ENCODE measurements around the gene SDSL.

Gene SDSL

DNA sequence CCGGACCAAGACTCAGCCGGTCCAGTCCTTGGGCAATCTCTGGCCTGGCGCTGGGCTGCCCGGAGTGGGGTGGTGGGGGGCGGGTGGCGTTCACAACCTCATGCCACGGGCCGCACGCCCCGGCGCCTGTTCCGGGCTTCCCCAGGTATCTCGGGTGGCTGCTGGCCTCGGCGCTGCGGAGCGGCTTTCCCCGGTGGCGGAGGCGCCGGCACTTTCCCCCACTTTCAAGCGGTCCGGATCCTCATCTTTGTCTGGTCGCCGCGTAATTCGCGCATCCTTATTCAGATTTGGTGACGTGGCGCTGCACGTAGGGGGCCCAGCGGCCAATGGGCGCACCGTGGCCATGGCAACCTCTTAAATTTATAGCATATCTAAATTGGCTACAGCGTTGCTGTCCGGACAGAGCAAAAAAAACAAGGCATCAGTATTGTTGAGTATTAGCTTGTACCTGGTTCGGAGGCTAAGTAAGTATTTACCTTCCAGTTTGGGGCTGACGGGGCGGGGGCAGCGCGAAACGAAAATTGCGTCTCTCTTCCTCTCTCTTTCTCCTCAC is 49.5 kb downstream of the SDSL start, which contains the start of gene LHX5:
Gene LHX5, minus strand, starts transcription at position 253 of the 553 bp plus-strand sequence. CDS start 373 bp downstream, outside the sequence.
- H3K4me2 ChIP-seq (ENCODE audit: low read depth, low read length, poor library complexity, severe bottlenecking): no peak within 1 kb of the TSS
- H3K9me2 ChIP-seq (replicated peaks; ENCODE audit: insufficient read depth, low read length): no peaks in the 10 kb centered on the region
- no peak within 1 kb of the TSS for H3K9ac ChIP-seq (ENCODE audit: low read length)
- no peaks in the 10 kb centered on the region for H4K20me1 ChIP-seq (ENCODE audit: low read depth, low read length)
- TF ChIP-seq CTCF (IDR thresholded peaks at IDR 0.05; ENCODE audit: insufficient read depth, low read length, poor library complexity, severe bottlenecking) (no peak), EZH2phosphoT487 (conservative IDR thresholded peaks at IDR 0.05; ENCODE audit: low read length) (no peak)
- H3K9me3 ChIP-seq (ENCODE audit: insufficient read depth, low read length): no peaks in the 10 kb centered on the region
- no peak within 1 kb of the TSS for H2AFZ ChIP-seq (ENCODE audit: low read depth, low read length, severe bottlenecking)
- H3K79me2 ChIP-seq (ENCODE audit: insufficient read depth, low read length): no peaks in the 10 kb centered on the region
- H3K27ac ChIP-seq (ENCODE audit: low read depth, low read length): no peak within 1 kb of the TSS
- no peaks in the 10 kb centered on the region for H3K27me3 ChIP-seq (ENCODE audit: low read length)
- H3K36me3 ChIP-seq (ENCODE audit: low read length): no peaks in the 10 kb centered on the region
- H3F3A ChIP-seq (ENCODE audit: insufficient read depth): no peaks in the 10 kb centered on the region
- H3K4me3 ChIP-seq (ENCODE audit: insufficient read depth, low read length, poor library complexity, severe bottlenecking): no peak within 1 kb of the TSS

GRCh38 chr12:113472191-113473121 is 50.3 kb downstream of the SDSL start:
- H3K9me2 ChIP-seq (replicated peaks; ENCODE audit: insufficient read depth, low read length): no peaks in the 10 kb centered on the region
- TF ChIP-seq CTCF (IDR thresholded peaks at IDR 0.05; ENCODE audit: insufficient read depth, low read length, poor library complexity, severe bottlenecking) (no peak), EZH2phosphoT487 (conservative IDR thresholded peaks at IDR 0.05; ENCODE audit: low read length) (no peak)
- no peaks in the 10 kb centered on the region for H3K79me2 ChIP-seq (ENCODE audit: insufficient read depth, low read length)
- no peaks in the 10 kb centered on the region for H4K20me1 ChIP-seq (ENCODE audit: low read depth, low read length)
- H3K4me3 ChIP-seq (ENCODE audit: insufficient read depth, low read length, poor library complexity, severe bottlenecking): no peak overlapping the region
- no peaks in the 10 kb centered on the region for H3K36me3 ChIP-seq (ENCODE audit: low read length)
- no peak overlapping the region for H3K9ac ChIP-seq (ENCODE audit: low read length)
- no peak overlapping the region for H2AFZ ChIP-seq (ENCODE audit: low read depth, low read length, severe bottlenecking)
- H3K27me3 ChIP-seq (ENCODE audit: low read length): no peaks in the 10 kb centered on the region
- H3K27ac ChIP-seq (ENCODE audit: low read depth, low read length): no peak overlapping the region
- H3K9me3 ChIP-seq (ENCODE audit: insufficient read depth, low read length): no peaks in the 10 kb centered on the region
- no peak overlapping the region for H3K4me2 ChIP-seq (ENCODE audit: low read depth, low read length, poor library complexity, severe bottlenecking)
- no peaks in the 10 kb centered on the region for H3F3A ChIP-seq (ENCODE audit: insufficient read depth)

- Histone ChIP-seq H2AFZ (ENCODE audit: low read depth, low read length, severe bottlenecking) (no peak overlapping the region), H3K4me2 (ENCODE audit: low read depth, low read length, poor library complexity, severe bottlenecking) (no peak overlapping the region), H3K4me3 (ENCODE audit: insufficient read depth, low read length, poor library complexity, severe bottlenecking) (no peak overlapping the region), H3K79me2 (ENCODE audit: insufficient read depth, low read length) (no peaks in the 10 kb centered on the region), H3K27ac (ENCODE audit: low read depth, low read length) (no peak overlapping the region), H3K9me3 (ENCODE audit: insufficient read depth, low read length) (no peaks in the 10 kb centered on the region), H3K9ac (ENCODE audit: low read length) (no peak overlapping the region), H3K36me3 (ENCODE audit: low read length) (no peaks in the 10 kb centered on the region), H4K20me1 (ENCODE audit: low read depth, low read length) (no peaks in the 10 kb centered on the region), H3K9me2 (replicated peaks; ENCODE audit: insufficient read depth, low read length) (no peaks in the 10 kb centered on the region), H3F3A (ENCODE audit: insufficient read depth) (no peaks in the 10 kb centered on the region), H3K27me3 (ENCODE audit: low read length) (no peaks in the 10 kb centered on the region)
- no peak for TF ChIP-seq CTCF (IDR thresholded peaks at IDR 0.05; ENCODE audit: insufficient read depth, low read length, poor library complexity, severe bottlenecking)
- TF ChIP-seq EZH2phosphoT487 (conservative IDR thresholded peaks at IDR 0.05; ENCODE audit: low read length): no peak
Observed at GRCh38 chr12:113473400-113473799, 51.2 kb downstream of the SDSL start.

All from SU-DHL-6 (cell line).